ENCODE results near the gene SAMD13. TPM values are rescaled to one million over a fixed set of nuclear protein-coding genes. Genes with fewer than 3 reads are reported as not detected.

SAMD13 gene
- total and polyA plus RNA-seq, 2 of the 4 experiments (the other 2 are of a cell fraction): 0.27 to 0.36 TPM

DNA sequence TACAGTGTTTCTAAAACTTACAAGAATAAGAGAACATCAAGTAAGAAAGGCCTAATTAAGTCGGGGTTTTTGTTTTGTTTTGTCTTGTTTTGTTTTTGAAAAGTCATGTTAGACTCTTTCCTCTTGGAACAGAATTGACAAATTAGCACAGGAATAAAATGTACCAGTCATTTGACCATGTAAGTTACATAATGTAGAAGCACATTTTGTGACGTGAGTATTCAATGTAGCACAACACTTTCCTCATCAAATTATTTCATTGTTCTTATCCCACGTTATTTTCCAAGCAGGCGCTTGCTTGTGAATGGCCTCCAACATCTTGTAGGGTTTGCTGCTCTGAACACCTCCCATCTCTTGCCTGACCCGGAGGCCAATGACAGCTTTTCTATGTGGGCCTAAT lies 62.1 kb downstream of the SAMD13 start:
- in situ Hi-C loops (cut with MboI; ENCODE audit: low sequenced_read_pairs): no loop called here

More for the DNA sequence above, 62.1 kb downstream of the SAMD13 start:
- no peak overlapping the region for H3K4me3 ChIP-seq (ENCODE audit: insufficient read depth, low read depth, low read length)
- CTCF ChIA-PET: no interaction called here
- no peak overlapping the region; the same call in 1 of the 2 replicates for H3K4ac ChIP-seq (ENCODE audit: low read depth, low read length)
- H2BK5ac ChIP-seq (ENCODE audit: low read depth, low read length, poor library complexity, severe bottlenecking): no peak overlapping the region
- no peaks in the 10 kb centered on the region for H3K36me3 ChIP-seq (ENCODE audit: control insufficient read depth, insufficient read depth, low read length)
- no peak overlapping the region; the same call in 2 of the 3 replicates for H2BK15ac ChIP-seq (ENCODE audit: low read depth, low read length)
- H2AFZ ChIP-seq (replicated peaks; ENCODE audit: low read length, poor library complexity): no peak overlapping the region
- dilution Hi-C loops (cut with HindIII; ENCODE audit: low sequenced_read_pairs, unreplicated experiment): no loop called here
- no TSS peak for BruUV-seq (replicated peaks)
- no peak overlapping the region for H3K18ac ChIP-seq (ENCODE audit: low read depth, low read length)
- no peak overlapping the region for H2AK9ac ChIP-seq (replicated peaks; ENCODE audit: low read depth, low read length, poor library complexity)
- H3K9ac ChIP-seq (ENCODE audit: low read depth, low read length): no peak overlapping the region
- H4K8ac ChIP-seq (ENCODE audit: low read depth in 2 of 2, low read length in 2 of 2): peak overlapping the region in 1 of 2 experiments; percentile 47; a peak in 1 of 4 replicates
- H2BK120ac ChIP-seq (ENCODE audit: low read depth, low read length): peak overlapping the region; percentile 60
- no peak for DNase-seq
- TF ChIP-seq FOS (IDR thresholded peaks at IDR 0.05; ENCODE audit: low read depth, low read length) (no peak), NFE2L2 (IDR thresholded peaks at IDR 0.05; ENCODE audit: low read depth, low read length) (no peak), RAD21 (IDR thresholded peaks at IDR 0.05; ENCODE audit: low read length) (no peak), MAFK (IDR thresholded peaks at IDR 0.05; ENCODE audit: low read depth, low read length) (no peak), CEBPB (IDR thresholded peaks at IDR 0.05; ENCODE audit: low read depth, low read length) (no peak), SMC3 (IDR thresholded peaks at IDR 0.05; ENCODE audit: low read depth, low read length) (no peak), MAZ (IDR thresholded peaks at IDR 0.05; ENCODE audit: borderline replicate concordance, low read depth, low read length) (no peak), CHD1 (IDR thresholded peaks at IDR 0.05; ENCODE audit: low read depth, low read length) (no peak), RCOR1 (IDR thresholded peaks at IDR 0.05; ENCODE audit: insufficient replicate concordance, low read length) (no peak), BHLHE40 (IDR thresholded peaks at IDR 0.05; ENCODE audit: low read depth, low read length) (no peak), POLR2A (IDR thresholded peaks at IDR 0.05; ENCODE audit: low read depth, low read length) (no peak), RFX5 (IDR thresholded peaks at IDR 0.05; ENCODE audit: low read depth, low read length) (no peak), MXI1 (IDR thresholded peaks at IDR 0.05; ENCODE audit: borderline replicate concordance, low read depth, low read length) (no peak)
- TF ChIP-seq, protein P1, sequence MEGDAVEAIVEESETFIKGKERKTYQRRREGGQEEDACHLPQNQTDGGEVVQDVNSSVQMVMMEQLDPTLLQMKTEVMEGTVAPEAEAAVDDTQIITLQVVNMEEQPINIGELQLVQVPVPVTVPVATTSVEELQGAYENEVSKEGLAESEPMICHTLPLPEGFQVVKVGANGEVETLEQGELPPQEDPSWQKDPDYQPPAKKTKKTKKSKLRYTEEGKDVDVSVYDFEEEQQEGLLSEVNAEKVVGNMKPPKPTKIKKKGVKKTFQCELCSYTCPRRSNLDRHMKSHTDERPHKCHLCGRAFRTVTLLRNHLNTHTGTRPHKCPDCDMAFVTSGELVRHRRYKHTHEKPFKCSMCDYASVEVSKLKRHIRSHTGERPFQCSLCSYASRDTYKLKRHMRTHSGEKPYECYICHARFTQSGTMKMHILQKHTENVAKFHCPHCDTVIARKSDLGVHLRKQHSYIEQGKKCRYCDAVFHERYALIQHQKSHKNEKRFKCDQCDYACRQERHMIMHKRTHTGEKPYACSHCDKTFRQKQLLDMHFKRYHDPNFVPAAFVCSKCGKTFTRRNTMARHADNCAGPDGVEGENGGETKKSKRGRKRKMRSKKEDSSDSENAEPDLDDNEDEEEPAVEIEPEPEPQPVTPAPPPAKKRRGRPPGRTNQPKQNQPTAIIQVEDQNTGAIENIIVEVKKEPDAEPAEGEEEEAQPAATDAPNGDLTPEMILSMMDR (conservative IDR thresholded peaks at IDR 0.05; ENCODE audit: low read depth, low read length): no peak
- TF ChIP-seq, protein P2, sequence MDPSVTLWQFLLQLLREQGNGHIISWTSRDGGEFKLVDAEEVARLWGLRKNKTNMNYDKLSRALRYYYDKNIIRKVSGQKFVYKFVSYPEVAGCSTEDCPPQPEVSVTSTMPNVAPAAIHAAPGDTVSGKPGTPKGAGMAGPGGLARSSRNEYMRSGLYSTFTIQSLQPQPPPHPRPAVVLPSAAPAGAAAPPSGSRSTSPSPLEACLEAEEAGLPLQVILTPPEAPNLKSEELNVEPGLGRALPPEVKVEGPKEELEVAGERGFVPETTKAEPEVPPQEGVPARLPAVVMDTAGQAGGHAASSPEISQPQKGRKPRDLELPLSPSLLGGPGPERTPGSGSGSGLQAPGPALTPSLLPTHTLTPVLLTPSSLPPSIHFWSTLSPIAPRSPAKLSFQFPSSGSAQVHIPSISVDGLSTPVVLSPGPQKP (IDR thresholded peaks at IDR 0.05; ENCODE audit: borderline replicate concordance, low read depth, low read length): no peak
- TF ChIP-seq, protein P3, sequence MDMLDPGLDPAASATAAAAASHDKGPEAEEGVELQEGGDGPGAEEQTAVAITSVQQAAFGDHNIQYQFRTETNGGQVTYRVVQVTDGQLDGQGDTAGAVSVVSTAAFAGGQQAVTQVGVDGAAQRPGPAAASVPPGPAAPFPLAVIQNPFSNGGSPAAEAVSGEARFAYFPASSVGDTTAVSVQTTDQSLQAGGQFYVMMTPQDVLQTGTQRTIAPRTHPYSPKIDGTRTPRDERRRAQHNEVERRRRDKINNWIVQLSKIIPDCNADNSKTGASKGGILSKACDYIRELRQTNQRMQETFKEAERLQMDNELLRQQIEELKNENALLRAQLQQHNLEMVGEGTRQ (IDR thresholded peaks at IDR 0.05; ENCODE audit: low read depth, low read length): no peak
- peaks cover 14% of the 10 kb centered on the region for H3K4me1 ChIP-seq (ENCODE audit: control insufficient read depth, insufficient read depth, low read length)
- no peaks in the 10 kb centered on the region for H4K20me1 ChIP-seq (ENCODE audit: insufficient read depth, low read length)
- H3K27ac ChIP-seq (ENCODE audit: insufficient read depth, low read length): no peak overlapping the region
- POLR2A ChIA-PET (ENCODE audit: unreplicated experiment): no interaction called here
- H3K9me3 ChIP-seq (ENCODE audit: control insufficient read depth, insufficient read depth, low read length): 0 out of 2 replicates have a peak, but pooled peaks cover 3% of the 10 kb centered on the region
- H3K4me2 ChIP-seq (ENCODE audit: low read depth, low read length): no peak overlapping the region
- intact Hi-C loops (cut with micrococcal nuclease): no loop called here
- no peak for ATAC-seq (ENCODE audit: low read depth)
- H3K14ac ChIP-seq (replicated peaks; ENCODE audit: low read depth, low read length): no peak overlapping the region
- H3K9me1 ChIP-seq (ENCODE audit: insufficient read depth, low read length): peaks cover 8% of the 10 kb centered on the region; the same call in 1 of the 2 replicates
- H3K23ac ChIP-seq (ENCODE audit: low read depth, low read length): no peak overlapping the region
- H4K91ac ChIP-seq (ENCODE audit: insufficient read depth, low read depth, low read length): no peak overlapping the region
- H3K27me3 ChIP-seq (ENCODE audit: control insufficient read depth, insufficient read depth, low read length): no peaks in the 10 kb centered on the region
- H2BK20ac ChIP-seq (ENCODE audit: low read depth, low read length): peak overlapping the region; percentile 67; the same call in 1 of the 2 replicates
- 80% methylated on average over 1 of the region's 5 CpGs; no CpG with 5 or more reads in 1 of the 2 experiments for WGBS, 2 experiments (ENCODE audit: extremely low coverage in 2 of 2, insufficient read length in 1 of 2)
- H2AK5ac ChIP-seq (ENCODE audit: low read depth, low read length): no peak overlapping the region
- H3K56ac ChIP-seq (ENCODE audit: extremely low read depth, insufficient read depth, low read length): no peak overlapping the region
- no peaks in the 10 kb centered on the region for H3K79me1 ChIP-seq (ENCODE audit: low read depth in 1 of 2, low read length in 2 of 2)
- H4K5ac ChIP-seq (ENCODE audit: low read depth, low read length): no peak overlapping the region
